ENCODE results near the gene SPTSSB.

Gene SPTSSB

DNA sequence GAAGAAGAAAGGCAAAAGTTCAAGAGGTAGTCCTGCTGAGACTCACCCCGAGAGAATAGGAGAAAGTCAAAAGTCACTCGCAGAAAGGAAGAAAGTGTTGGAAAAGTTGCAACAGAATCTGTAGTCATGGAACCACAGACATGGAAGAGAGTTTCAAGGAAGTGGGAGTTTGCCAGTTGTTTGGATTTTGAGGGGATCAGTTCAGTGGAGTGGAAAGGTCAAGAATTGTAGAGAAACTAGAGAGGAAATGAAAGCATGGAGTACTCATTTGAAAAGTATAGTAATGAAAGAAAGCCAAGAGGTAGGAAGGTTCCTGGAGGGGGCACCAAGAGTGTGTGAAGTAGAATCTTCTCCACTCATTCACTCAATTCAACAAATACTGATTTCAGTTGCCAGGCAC, 34.7 kb downstream of the SPTSSB start:
- DNase-seq, result no peak

DNA sequence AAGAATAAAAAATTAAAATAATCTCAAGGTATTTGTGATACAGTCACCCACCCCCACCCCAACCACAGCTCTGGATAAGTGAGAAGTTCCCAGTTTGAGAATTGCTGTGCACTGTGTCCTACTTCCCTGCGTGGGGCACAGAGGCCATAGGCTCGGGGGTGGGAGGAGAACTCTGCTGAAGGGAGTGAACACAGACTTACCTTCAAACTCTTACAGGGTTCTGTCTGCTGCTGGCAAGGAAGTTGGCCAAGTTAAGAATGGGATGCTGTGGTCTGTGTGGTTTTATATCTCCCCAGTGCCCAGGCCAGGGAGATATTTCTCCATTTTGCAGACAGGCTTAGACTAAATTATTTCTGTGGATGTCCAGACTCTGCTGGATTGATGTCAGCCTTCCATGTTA, 37.6 kb downstream of the SPTSSB start:
- DNase-seq, result peak; percentile 37

DNA sequence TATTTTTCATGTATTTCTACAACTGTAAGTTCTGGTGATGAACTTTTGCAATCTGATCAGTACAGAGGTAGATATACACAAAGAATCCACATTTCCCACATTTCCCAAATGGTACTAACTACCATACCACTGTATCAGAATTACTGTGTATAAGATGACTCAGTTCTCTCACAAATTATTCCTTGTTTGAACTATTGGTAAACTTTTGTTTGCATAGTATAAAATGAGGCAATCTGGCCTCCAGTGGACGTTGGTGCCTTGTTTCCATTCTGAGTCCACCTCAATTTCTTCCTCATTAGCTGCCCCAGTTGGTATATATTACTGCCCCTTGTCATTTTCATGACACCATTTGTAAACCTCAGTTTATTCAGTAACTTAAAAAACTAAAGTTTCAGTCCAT, 38.5 kb downstream of the SPTSSB start:
- no peak for DNase-seq

DNA sequence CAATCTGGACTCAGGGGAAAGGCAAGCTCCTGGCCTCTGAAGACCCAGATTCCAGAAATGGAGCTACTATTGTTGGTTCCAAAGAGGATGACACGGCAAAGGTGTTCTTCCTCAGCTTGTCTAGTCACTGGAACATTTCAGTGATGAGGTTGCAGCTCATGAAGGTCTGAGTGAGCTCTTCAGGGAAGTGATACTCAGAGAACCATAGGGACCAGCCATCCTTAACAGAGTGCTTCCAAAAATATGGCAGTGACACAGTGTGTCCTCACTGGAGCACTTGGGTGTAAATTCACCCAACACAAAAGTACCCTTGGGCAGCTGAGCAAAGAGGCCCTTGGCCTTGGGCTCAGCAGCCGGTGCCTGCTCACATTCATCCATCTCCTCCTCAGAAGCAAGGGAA, 46.3 kb downstream of the SPTSSB start:
- DNase-seq, result no peak

DNA sequence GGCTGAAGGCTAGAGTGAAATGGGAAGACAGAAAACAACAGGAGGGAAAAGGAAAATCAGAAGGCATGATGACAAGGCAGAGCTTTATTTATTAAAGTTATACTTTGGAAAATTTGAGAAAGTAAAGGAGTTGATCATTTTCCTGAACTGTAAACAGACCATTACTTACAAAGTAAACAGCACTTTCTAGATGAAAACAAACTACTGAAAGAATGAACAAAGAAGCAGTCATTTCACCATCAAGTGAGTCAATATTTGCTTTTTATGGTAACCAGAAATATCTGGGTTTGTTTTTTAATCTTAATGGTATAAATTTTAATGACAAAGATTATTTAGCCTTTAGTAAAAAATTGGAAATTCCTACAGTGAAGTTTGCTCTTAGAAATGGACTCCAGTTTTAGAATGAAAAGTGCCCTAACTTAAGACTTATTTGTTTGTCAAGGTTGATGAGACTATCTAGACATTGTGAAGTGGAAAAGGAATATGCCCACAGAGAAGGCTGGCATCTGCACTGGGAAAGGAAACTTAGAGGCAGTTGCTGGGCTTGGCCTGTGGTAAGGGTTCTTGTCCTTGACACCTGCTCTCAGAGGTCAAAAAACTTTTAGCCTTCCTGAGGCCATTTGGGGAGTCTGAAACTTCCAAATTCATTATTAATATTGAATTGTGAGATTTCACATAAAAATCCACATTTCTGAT, 47.2 kb downstream of the SPTSSB start:
- no peak for DNase-seq

DNA sequence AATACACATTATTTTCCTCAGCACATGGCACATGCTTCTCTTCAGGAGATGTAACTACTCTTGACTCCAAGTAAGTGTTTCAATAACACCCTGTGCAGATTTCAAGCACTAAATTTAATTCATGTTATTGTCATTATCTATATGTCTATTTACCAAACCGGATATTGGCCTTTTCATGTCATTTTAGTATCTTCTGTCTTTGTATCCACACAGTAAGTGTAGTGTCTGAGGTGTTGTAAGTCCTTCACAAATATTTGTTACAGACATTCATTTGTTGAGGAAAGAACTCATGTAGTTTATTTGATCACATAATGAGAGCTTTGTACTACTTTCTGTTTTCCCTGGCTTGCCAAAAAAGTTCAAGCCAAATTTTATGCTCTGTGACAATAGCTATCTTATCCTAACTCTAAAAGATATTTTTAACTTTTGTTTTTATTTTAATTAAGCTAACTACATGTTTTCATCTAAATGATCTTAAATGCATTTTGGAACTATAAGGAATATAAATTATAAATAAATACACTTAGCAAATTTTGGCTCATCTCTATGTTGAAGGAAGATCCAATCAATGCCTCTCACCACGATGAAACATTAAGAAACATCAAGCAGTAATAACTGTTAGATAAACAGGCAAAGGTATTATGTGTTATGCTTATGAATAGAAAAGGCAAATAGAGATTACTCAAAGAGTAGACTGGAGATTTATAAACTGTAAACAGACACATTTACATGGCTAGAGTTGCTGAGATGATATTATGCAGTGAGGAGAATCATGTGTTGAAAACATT, 48.3 kb downstream of the SPTSSB start:
- no peak for DNase-seq

DNA sequence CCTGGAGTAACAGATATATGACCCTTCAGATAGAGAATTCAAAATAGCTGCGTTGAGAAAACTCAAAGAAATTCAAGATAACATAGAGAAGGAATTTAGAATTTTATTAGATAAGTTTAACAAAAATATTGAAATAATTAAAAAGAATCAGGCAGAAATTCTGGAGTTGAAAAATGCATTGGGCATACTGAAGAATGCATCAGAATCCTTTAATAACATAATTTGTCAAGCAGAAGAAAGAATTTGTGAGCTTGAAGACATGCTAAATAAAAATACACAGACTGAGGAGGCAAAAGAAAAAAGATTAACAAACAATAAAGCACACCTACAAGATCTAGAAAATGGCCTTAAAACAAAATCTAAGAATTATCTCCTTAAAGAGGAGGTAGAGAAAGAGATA, 50.5 kb downstream of the SPTSSB start:
- DNase-seq, result no peak

DNA sequence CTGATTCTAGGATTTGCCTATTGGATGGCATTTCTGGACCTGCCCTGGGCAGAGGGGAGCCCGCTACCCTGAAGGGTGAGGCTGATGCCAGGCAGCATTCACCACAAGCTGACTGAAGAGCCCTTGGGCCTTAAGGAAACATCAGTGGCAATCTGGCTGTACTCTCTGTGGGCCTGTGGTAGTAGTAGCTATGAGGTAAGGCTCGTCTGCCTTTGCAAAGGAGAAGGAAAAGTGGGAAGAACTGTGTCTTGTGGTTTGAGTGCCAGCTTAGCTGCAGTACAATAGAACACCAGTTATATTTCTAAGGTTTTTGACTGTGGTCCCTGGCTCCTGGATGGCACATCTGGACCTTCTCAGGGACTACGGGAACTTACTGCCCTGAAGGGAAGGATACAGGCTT, 51.5 kb downstream of the SPTSSB start:
- DNase-seq, result no peak

DNA sequence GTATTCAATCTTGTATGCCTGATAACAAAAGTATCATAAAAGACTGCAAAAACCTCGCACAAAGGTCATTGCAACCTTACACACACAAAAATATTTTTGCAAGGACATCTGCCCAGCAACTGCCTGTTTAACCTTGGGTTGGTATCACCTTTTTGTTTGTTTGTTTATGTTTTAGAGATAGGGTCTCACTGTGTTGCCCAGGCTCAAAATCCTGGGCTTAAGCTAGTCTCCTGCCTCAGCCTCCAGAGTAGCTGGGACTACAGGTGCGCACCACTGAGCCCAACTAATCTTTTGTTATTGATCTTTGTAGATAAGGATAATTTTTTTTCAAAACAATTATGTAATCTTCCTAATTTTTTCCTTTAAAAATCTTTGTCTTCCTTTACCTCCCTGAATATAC, 54.2 kb downstream of the SPTSSB start:
- DNase-seq, result no peak

DNA sequence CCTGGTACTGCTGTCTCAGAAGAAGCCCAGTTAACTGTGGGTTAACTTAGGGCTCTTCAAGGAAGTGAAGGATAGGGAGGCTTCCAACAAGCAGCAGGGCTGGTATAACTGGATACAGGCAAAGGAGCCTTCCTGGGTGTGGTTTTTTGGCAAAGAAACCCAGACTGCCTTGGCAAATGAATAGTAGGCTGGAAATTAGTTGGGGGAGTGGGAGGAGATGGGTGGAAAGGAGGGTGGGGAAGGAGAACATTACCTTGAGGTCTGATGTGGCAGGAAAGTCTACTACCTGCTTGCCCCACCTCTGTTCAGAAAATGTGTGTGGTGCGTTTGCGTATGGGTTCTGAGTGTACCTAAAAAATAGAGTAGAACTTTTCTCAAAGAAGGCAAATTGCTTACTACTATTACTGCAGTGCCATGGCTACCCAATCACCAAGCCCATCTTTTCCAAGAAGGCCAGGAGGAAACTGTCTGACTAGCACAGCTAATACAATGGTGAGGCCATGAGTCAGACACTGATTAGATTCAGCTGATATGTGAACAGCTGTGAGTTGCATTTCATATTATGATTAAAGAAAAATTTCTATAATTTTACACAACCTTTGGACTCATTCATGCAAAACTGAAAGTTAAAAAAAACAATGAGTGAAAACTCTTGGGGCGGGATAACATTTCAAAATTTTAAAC, 55.2 kb downstream of the SPTSSB start:
- peak; percentile 41 for DNase-seq

DNA sequence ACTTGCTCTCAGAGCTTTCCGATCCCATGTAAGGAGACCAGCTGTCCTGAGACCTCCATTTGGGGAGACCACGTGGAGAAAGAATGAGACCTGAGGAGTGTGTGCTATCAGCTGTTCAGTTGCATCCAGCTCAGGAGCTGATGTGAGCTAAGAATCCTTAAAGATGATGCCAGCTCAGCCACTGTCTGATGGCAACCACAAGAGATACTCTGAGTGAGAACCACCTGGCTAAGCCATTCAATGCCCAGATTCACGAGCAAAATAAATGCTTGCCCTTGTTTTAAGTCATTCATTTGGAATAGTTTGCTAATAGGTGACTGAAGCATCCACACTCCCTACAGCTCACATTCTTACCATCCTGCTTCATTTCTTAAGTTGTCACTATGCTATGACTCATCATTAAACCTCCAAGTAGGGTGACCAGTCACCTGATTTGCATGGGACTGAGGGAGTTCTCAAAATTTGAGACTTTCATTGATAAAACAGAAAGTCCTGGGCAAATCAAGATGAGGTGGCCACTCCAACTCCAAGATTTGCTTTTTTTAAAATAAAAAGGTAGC, 56.4 kb downstream of the SPTSSB start:
- peak; percentile 1 for DNase-seq

DNA sequence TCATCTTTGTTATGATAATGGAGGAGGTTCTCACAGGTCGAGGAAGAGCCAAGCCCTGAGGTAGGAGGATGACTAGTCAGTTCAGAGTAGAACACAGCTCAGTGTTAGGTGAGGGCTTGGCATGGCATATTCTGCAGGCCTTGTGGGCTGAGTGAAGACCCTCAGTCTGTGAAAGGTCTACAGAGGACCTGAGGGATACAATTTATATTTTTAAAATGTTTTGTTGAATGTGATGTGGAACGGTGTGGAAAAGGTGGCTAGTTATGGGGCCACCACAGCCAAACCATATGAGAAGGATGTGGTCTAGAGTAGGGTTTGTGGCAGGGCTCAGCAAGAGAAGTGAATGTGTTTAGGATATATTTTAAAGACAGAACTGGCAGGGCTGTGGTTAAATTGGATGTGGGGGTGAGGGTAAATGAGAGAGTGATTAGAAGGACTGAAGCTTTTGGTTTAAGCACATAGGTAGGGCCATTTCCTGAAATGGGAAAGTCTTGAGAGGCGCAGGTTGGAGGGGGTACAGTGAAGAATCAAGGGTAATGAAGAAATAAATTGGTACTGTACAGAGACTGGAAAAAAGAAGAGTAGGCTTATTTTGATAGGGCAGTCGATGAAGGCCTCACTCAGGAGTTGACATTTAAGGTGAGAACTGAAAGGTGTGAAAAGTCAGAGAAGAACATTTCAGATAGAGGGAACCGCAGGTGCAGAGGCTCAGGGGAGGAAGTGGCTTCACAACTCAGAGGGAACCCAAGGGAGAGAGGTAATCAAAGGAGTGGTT, 60.5 kb downstream of the SPTSSB start:
- no peak for DNase-seq

DNA sequence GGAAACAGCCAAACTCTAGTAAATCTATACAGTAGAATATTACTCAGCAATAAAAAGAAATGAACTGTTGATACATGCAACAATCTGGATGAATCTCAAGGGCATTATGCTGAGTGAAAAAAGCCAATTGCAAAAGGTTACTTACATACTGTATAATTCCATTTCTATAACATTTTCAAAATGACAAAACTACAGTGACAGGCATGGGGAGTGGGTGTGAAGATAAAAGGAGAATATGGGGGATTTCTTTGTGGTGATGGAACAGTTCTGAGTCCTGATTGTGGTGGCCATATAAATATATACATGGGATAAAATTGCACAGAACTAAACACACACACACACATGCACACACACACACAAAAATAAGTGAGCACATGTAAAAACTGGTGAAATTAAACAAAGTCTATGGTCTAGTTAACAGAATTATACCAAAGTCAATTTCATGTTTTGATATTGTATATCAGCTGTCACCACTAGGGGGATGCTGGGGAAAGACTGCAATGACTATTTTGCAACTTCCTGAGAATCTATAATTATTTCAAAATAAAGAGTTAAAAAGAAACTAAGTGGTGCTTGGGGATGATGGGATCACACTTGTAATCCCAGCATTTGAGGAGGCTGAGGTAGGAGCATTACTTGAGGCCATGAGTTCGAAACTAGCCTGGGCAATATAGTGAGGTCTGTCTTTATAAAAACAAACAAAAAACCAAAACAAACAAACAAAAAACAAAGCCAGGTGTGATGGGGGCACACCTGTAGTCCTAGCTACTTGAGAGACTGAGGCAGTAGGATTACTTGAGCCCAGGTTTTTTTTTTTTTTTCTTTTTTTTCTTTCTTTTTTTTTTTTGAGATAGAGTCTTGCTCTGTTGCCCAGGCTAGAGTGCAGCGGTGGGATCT, 66.0 kb downstream of the SPTSSB start:
- DNase-seq, result peak; percentile 29

DNA sequence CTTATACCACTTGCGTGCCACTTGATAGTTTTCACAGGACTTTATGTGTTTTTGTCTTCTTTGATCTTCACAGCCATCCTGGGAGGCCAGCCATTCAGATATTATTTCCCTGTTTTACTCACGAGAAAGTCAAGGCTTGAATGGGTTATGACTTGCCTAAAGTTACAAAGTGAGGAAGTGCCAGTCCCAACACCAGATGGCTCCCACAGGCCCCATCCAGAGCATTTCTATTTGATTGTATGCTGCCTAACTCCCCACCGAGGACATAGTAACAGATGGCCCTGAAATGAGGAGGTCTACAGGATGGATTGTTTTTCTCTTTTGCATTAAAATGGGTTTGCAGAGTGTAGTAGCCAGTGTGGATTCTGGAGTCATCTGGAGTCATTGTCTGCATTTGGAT, 74.5 kb downstream of the SPTSSB start:
- no peak for DNase-seq

DNA sequence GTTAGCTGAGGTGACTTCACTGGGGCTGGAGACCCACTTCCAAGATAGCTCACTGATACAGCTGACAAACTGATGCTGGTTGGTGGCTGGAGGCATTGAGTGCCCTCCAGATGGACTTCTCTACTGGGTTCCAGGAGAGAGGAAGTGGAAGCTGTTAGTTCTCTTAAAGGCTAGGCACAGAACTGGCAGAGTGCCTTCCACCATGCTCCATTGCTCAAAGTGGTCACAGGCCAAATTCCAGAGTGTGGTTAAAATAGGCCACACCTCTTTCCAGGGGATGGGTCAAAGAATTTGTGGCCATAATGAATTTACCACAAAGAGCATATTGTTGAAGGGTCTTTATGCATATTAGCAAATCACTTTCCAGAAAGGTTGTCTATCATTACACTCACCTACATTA, 76.0 kb downstream of the SPTSSB start:
- no peak for DNase-seq

Measured in OCI-M1 (cell line).